ENCODE results near the gene GDI2. TPM values are rescaled to one million over a fixed set of nuclear protein-coding genes. Genes with fewer than 3 reads are reported as not detected.

The GDI2 gene
- total RNA-seq, 1 donor from 2014 or later, result 289 TPM

GRCh38 chr10:5743736-5744135 lies 69.5 kb downstream of the GDI2 start:
- no peaks in the 10 kb centered on the region for H3K27me3 Mint-ChIP-seq
- H3K27ac Mint-ChIP-seq, result no peak overlapping the region
- H3K4me1 Mint-ChIP-seq, result peaks cover 3% of the 10 kb centered on the region
- H3K4me3 Mint-ChIP-seq, result no peak overlapping the region
- DNase-seq, result no peak
- no peaks in the 10 kb centered on the region for H3K9me3 Mint-ChIP-seq
- peaks cover 89% of the 10 kb centered on the region for H3K36me3 Mint-ChIP-seq (ENCODE audit: low read depth)
- CTCF ChIA-PET, result no interaction called here
- no peak for ATAC-seq (ENCODE audit: low read depth)
- intact Hi-C loops (cut with micrococcal nuclease), result no loop called here
- POLR2A ChIA-PET, result no interaction called here
- TF ChIP-seq, protein P1, sequence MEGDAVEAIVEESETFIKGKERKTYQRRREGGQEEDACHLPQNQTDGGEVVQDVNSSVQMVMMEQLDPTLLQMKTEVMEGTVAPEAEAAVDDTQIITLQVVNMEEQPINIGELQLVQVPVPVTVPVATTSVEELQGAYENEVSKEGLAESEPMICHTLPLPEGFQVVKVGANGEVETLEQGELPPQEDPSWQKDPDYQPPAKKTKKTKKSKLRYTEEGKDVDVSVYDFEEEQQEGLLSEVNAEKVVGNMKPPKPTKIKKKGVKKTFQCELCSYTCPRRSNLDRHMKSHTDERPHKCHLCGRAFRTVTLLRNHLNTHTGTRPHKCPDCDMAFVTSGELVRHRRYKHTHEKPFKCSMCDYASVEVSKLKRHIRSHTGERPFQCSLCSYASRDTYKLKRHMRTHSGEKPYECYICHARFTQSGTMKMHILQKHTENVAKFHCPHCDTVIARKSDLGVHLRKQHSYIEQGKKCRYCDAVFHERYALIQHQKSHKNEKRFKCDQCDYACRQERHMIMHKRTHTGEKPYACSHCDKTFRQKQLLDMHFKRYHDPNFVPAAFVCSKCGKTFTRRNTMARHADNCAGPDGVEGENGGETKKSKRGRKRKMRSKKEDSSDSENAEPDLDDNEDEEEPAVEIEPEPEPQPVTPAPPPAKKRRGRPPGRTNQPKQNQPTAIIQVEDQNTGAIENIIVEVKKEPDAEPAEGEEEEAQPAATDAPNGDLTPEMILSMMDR (IDR thresholded peaks at IDR 0.05), result no peak

DNA sequence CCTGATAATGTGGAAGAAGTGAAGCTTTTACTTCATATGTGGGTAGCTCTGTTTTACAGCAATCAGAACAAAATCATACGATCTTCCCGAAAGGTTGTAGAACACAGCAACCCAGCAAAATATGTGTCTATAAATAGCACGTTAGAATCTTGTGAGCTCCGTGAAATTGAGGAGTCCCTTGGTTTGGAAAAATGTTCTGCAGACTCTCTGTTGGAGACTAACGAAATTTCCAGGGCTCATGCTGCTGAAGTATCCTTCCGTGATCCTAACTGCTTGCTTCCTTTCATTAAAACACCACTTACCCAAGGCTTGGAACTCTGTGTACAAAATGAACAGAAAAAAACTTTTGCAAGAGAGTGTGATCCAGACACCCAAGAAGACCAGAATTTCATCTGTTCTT lies 71.1 kb downstream of the GDI2 start:
- ATAC-seq (ENCODE audit: low read depth) (no peak), DNase-seq (no peak)
- peaks cover 81% of the 10 kb centered on the region for H3K36me3 Mint-ChIP-seq (ENCODE audit: low read depth)
- ChIA-PET CTCF (no interaction called here), POLR2A (no interaction called here)
- no peak overlapping the region for H3K27ac Mint-ChIP-seq
- no peaks in the 10 kb centered on the region for H3K9me3 Mint-ChIP-seq
- H3K4me3 Mint-ChIP-seq, result no peak overlapping the region
- no peaks in the 10 kb centered on the region for H3K27me3 Mint-ChIP-seq
- intact Hi-C loops (cut with micrococcal nuclease), result no loop called here
- peaks cover 3% of the 10 kb centered on the region for H3K4me1 Mint-ChIP-seq
- TF ChIP-seq, protein P1 (IDR thresholded peaks at IDR 0.05), result no peak

DNA sequence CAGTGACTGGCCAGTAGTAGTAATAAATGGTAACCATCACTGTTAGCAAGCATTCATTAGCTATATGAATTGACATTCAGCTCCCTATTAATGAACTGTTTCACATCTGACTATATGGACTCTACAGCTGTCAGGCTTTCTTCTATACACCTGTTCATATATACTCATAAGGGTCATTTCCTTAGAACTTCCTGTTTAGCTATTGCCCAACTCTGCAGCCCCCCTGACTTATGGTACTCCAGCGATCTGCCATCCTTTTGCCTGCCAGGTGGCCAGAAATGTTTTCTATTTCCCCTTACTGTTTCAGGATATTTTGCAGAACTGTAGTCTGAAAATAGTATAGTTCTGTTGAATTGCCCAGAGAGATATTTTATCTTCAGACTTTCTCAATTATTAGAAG lies 72.0 kb downstream of the GDI2 start:
- TF ChIP-seq, protein P1 (IDR thresholded peaks at IDR 0.05), result no peak
- Mint-ChIP-seq H3K4me1 (peaks cover 6% of the 10 kb centered on the region), H3K9me3 (no peaks in the 10 kb centered on the region), H3K27me3 (no peaks in the 10 kb centered on the region), H3K27ac (no peak overlapping the region), H3K36me3 (ENCODE audit: low read depth) (peaks cover 80% of the 10 kb centered on the region), H3K4me3 (no peak overlapping the region)
- CTCF ChIA-PET, result no interaction called here
- intact Hi-C loops (cut with micrococcal nuclease), result no loop called here
- DNase-seq (no peak), ATAC-seq (ENCODE audit: low read depth) (no peak)
- POLR2A ChIA-PET, result interaction anchor here (0.9 kb wide), 1 partner anchor 24 kb away, joined by 4 read pairs; no protein-coding TSS in a partner anchor

DNA sequence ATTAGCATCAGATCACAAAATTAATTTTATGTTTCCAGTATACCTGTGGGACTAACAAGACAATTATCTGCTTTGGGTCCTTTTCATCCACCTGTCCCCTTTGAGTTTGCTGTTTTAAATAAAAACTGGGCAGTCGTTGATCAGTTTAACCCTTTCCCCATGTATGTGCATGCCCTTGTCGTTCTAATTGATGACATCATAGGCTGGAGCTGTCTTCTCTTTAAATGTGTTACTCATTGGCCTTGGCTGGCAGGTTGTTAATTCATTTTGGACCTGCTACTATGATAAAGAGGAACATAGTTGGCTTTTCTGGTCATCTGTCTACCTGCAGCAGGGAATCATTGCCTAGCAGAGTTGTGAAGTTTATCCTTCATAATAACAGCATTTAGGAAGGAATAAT lies 74.8 kb downstream of the GDI2 start:
- ATAC-seq (ENCODE audit: low read depth), result no peak
- POLR2A ChIA-PET, result no interaction called here
- intact Hi-C loops (cut with micrococcal nuclease), result no loop called here
- TF ChIP-seq, protein P1 (IDR thresholded peaks at IDR 0.05), result no peak
- Mint-ChIP-seq H3K27me3 (no peaks in the 10 kb centered on the region), H3K9me3 (no peaks in the 10 kb centered on the region), H3K36me3 (ENCODE audit: low read depth) (peaks cover 73% of the 10 kb centered on the region), H3K4me3 (no peak overlapping the region), H3K4me1 (peaks cover 6% of the 10 kb centered on the region), H3K27ac (no peak overlapping the region)
- no peak for DNase-seq
- CTCF ChIA-PET, result no interaction called here

DNA sequence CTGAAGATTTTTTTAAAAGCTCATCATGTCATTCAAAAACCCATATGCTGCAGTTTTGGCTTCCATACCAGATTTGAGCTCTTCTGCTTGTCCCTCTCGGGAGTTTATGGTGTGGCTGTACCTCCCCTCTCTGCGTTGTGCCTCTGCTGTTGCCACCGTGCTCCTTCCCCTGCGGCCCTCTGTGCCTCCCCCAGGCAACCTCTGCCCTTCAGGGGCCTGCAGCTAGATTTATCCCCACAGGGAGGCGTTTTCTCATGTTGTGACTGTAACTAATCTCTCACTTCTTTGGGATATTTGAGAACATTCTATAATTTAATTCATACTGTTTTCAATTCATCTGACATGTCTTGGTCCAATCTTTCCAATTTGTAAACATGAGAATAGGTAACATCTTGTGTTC lies 75.9 kb downstream of the GDI2 start:
- ATAC-seq (ENCODE audit: low read depth) (no peak), DNase-seq (no peak)
- CTCF ChIA-PET, result interaction anchor here (0.8 kb wide), 1 partner anchor 42 kb away, joined by 3 read pairs; no protein-coding TSS in a partner anchor
- Mint-ChIP-seq H3K9me3 (no peaks in the 10 kb centered on the region), H3K27me3 (no peaks in the 10 kb centered on the region), H3K4me1 (peaks cover 6% of the 10 kb centered on the region), H3K4me3 (no peak overlapping the region), H3K27ac (no peak overlapping the region), H3K36me3 (ENCODE audit: low read depth) (peaks cover 75% of the 10 kb centered on the region)
- POLR2A ChIA-PET, result no interaction called here
- intact Hi-C loops (cut with micrococcal nuclease), result no loop called here
- TF ChIP-seq, protein P1 (IDR thresholded peaks at IDR 0.05), result no peak
